ENCODE measurements around the gene GATD1. TPM values are rescaled to one million over a fixed set of nuclear protein-coding genes. Genes with fewer than 3 reads are reported as not detected.

GATD1 gene
- total and polyA plus RNA-seq, 2 donors (not counting 1 experiment from before 2014, with no cell fraction given), result 14.7 to 20.3 TPM

- Histone ChIP-seq H3K9ac (ENCODE audit: insufficient read depth, low read length) (peak overlapping the region; percentile 20), H3K27ac (ENCODE audit: insufficient read depth, low read length) (peak overlapping the region; percentile 57), H3K4me2 (ENCODE audit: extremely low read depth, insufficient read depth, low read length) (peak overlapping the region; percentile 97), H3K79me2 (ENCODE audit: control insufficient read depth, insufficient read depth, low read length) (peaks cover 9% of the 10 kb centered on the region), H3K27me3 (ENCODE audit: control insufficient read depth, insufficient read depth, low read length) (no peaks in the 10 kb centered on the region), H3K4me1 (ENCODE audit: control insufficient read depth, extremely low read depth, insufficient read depth, low read length) (peaks cover 12% of the 10 kb centered on the region), H4K20me1 (ENCODE audit: control insufficient read depth, extremely low read depth, insufficient read depth, low read length) (no peaks in the 10 kb centered on the region), H3K4me3 (replicated peaks in 1 of 4; ENCODE audit: control extremely low read depth in 1 of 4, insufficient read depth in 1 of 4, low read depth in 3 of 4, low read length in 4 of 4) (peak overlapping the region; percentile 54 to 73 (median 60)), H3K9me3 (ENCODE audit: control insufficient read depth, insufficient read depth, low read depth, low read length) (no peaks in the 10 kb centered on the region), H2AFZ (ENCODE audit: low read length) (no peak overlapping the region), H3K36me3 (ENCODE audit: control insufficient read depth, insufficient read depth, low read length) (peaks cover 20% of the 10 kb centered on the region)
- no peak for DNase-seq (ENCODE audit: low read depth in 2 of 2)
- TF ChIP-seq CTCF (conservative IDR thresholded peaks at IDR 0.05 in 1 of 2, IDR thresholded peaks at IDR 0.05 in 1 of 2; ENCODE audit: low read depth in 1 of 2, low read length in 2 of 2) (no peak), EZH2 (IDR thresholded peaks at IDR 0.05; ENCODE audit: low read length, missing control alignments) (no peak)
Measured at GRCh38 chr11:803770-804598, 26.7 kb upstream of the GATD1 start.

GRCh38 chr11:803467-803742 lies 26.1 kb upstream of the GATD1 start:
- peak overlapping the region; percentile 25 for H3K4me2 ChIP-seq (ENCODE audit: extremely low read depth, insufficient read depth, low read length)
- H3K4me3 ChIP-seq (replicated peaks in 1 of 4; ENCODE audit: control extremely low read depth in 1 of 4, insufficient read depth in 1 of 4, low read depth in 3 of 4, low read length in 4 of 4), result peak overlapping the region in 2 of 4 experiments; percentile 54 to 73

More at GRCh38 chr11:803467-803742, 26.1 kb upstream of the GATD1 start:
- Histone ChIP-seq H3K4me1 (ENCODE audit: control insufficient read depth, extremely low read depth, insufficient read depth, low read length) (peaks cover 10% of the 10 kb centered on the region), H4K20me1 (ENCODE audit: control insufficient read depth, extremely low read depth, insufficient read depth, low read length) (no peaks in the 10 kb centered on the region), H3K27ac (ENCODE audit: insufficient read depth, low read length) (no peak overlapping the region), H3K9ac (ENCODE audit: insufficient read depth, low read length) (no peak overlapping the region), H3K9me3 (ENCODE audit: control insufficient read depth, insufficient read depth, low read depth, low read length) (no peaks in the 10 kb centered on the region), H3K79me2 (ENCODE audit: control insufficient read depth, insufficient read depth, low read length) (peaks cover 4% of the 10 kb centered on the region), H3K27me3 (ENCODE audit: control insufficient read depth, insufficient read depth, low read length) (no peaks in the 10 kb centered on the region), H3K36me3 (ENCODE audit: control insufficient read depth, insufficient read depth, low read length) (peaks cover 20% of the 10 kb centered on the region), H2AFZ (ENCODE audit: low read length) (no peak overlapping the region)
- no peak for DNase-seq (ENCODE audit: low read depth in 2 of 2)
- TF ChIP-seq EZH2 (IDR thresholded peaks at IDR 0.05; ENCODE audit: low read length, missing control alignments), result no peak
- TF ChIP-seq CTCF (conservative IDR thresholded peaks at IDR 0.05 in 1 of 2, IDR thresholded peaks at IDR 0.05 in 1 of 2; ENCODE audit: low read depth in 1 of 2, low read length in 2 of 2), result no peak
